Heart right ventricle (tissue), 16 donors: ENCODE results near the gene DEPP1. TPM values are rescaled to one million over a fixed set of nuclear protein-coding genes. Genes with fewer than 3 reads are reported as not detected.

Source experiments
- ATAC-seq, 8 donors: fragments of 200-7000 bp; cut with Tn5 transposase; one replicate each; pipeline ENCODE4 v1.9.1; 2020; ENCODE audit warnings: mild to moderate bottlenecking in 8 of 8, moderate library complexity in 8 of 8, moderate number of reproducible peaks in 1 of 8
- DNase-seq, 2 donors: peaks; one replicate each; pipeline ENCODE4 v3.0.0-alpha.2; 2020
- H3K27ac ChIP-seq, 10 donors: fragments of 200-600 bp; sonication (generic) in 2 of 10; one replicate each; pipeline versions ENCODE4 v1.5.0 to v1.8.0; 2020 to 2022; ENCODE audit warnings: mild to moderate bottlenecking in 3 of 10
- H3K27me3 ChIP-seq, 7 donors: fragments of 200-600 bp; one replicate each; pipeline ENCODE4 v1.8.0; 2021 to 2022; ENCODE audit warnings: mild to moderate bottlenecking in 2 of 7
- H3K36me3 ChIP-seq, 9 donors: fragments of 200-600 bp; sonication (generic) in 1 of 9; one replicate each; pipeline versions ENCODE4 v1.5.0 to v1.8.0; 2020 to 2022; ENCODE audit warnings: mild to moderate bottlenecking in 2 of 9
- H3K4me1 ChIP-seq, 9 donors: fragments of 200-600 bp; sonication (generic) in 1 of 9; one replicate each; pipeline versions ENCODE4 v1.5.0 to v1.8.0; 2020 to 2022; ENCODE audit warnings: mild to moderate bottlenecking in 4 of 9
- H3K4me3 ChIP-seq, 10 donors: fragments of 200-600 bp; sonication (generic) in 2 of 10; one replicate each; pipeline versions ENCODE4 v1.5.0 to v1.8.0; 2020 to 2022; ENCODE audit warnings: mild to moderate bottlenecking in 7 of 10, moderate library complexity in 2 of 10
- H3K9me3 ChIP-seq, 11 donors: fragments of 200-600 bp in 10 of 11; sonication (generic) in 2 of 11; one replicate each; pipeline versions ENCODE4 v1.5.0 to v1.8.0; 2013 to 2022; ENCODE audit warnings: mild to moderate bottlenecking in 2 of 11, control low read depth in 1 of 11, moderate library complexity in 1 of 11
- WGBS, 2 donors: extraction: QIAGEN DNeasy Blood & Tissue Kit; methylation state at CpG; one replicate each; pipeline ENCODE4 v1.1.7; 2013; ENCODE audit warnings: inconsistent platforms in 1 of 2; 5-methylcytosine and 5-hydroxymethylcytosine counted together
- intact Hi-C, 10 donors: fragments of 100-400 bp; cut with DNase I; formaldehyde crosslinking; loops; one replicate each; pipeline versions ENCODE4 v1.11.1 to v1.14.2; 2022
- polyA plus RNA-seq, 2 donors: library from polyadenylated mRNA; stranded (reverse); fragments of 200-250 nt; gene quantifications; one replicate each; pipeline ENCODE4 v1.2.3, GENCODE V29; 2013
- total RNA-seq, 10 donors: library from RNA; stranded (reverse); fragmentation: NEBNext Ultra II Directional in 3 of 10; extraction: Animal tissue kit (Norgen Biotek cat#: 25700) in 3 of 10; gene quantifications; one replicate each; pipeline versions ENCODE4 v1.2.1 to v1.2.4, GENCODE V29; 2021 to 2023
- TF ChIP-seq, protein P1 (sequence below), 9 donors: fragments of 200-600 bp; sonication (generic) in 2 of 9; IDR thresholded peaks; one replicate each; pipeline versions ENCODE4 v1.5.0 to v1.8.0; 2021 to 2022; ENCODE audit warnings: antibody characterized with exemption in 9 of 9, mild to moderate bottlenecking in 5 of 9, moderate library complexity in 1 of 9
- donor health status: Arrhythmogenic right ventricular cardiomyopathy.
- donor health status: ischemic (EF 13 %, LVEDD 7.1; RV severe dilation, severe dysfunction).
- donor health status: healthy with polysubstance abuse.
- donor health status: DM: no; HTN: yes; CAD: no.
- donor health status: DM: no; HTN: no; CAD: no.
- donor health status: ischemic (EF 25% LVEDD 6.9; RV normal size, moderate dysfunction).
- donor health status: ischemic (EF 25% LVEDD 5.7; RV mildly dilated, moderate dysfunction).
- donor health status: healthy.
- donor health status: DM: yes; HTN: yes; CAD: no.
- donor health status: Ischemic cardiomyopathy.
- donor health status: ischemic (EF 35%, LVEDD 5.7; RV mildly dilated, moderate dysfunction).
- donor health status: nonischemic (EF 11% LVEDD 7.7; RV severe dilation, severe dysfunction).
- donor health status: DM: yes; HTN: yes; CAD: no.
- donor health status: PGD.
- donor health status: ischemic (EF 29% LVEDD 5.4; RV normal size, mild dysfunction).
- donor health status: nonischemic (EF 23%, LVEDD 6.1; RV moderate dilation, normal function).

Gene DEPP1
- total and polyA plus RNA-seq, 12 donors, result 10.0 to 172 (median 25.1) TPM

DNA sequence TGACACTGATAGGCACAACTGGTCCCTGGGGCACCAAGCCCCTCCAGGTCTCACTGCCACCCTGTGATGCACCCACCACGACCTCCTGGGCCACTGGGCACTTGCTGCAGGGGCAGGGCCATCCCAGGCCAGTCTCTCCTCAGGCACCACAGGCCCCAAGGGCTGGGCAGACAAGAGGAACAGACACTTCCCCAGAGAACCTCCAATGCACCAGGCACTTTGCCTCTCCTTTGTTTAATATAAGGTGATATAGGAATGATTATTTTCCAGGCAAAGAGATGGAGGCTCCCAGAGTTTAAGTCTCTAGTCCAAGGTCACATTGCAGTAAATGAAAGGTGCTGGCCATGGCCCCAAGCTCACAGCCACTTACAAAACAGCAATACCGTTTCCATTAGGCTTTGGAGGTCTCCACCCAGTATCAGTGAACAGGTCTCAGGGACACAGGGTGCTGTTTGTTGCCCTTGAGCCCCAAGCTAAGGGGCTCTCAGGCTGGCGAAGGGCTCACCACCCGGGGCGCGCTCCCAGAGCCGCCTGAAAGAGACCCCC, 4.5 kb downstream of the DEPP1 start:
- no peak for DNase-seq
- H3K36me3 ChIP-seq, result peaks cover 0 to 68% (median 21%) of the 10 kb centered on the region in 9 donors
- H3K4me1 ChIP-seq, result peaks cover 35 to 87% (median 70%) of the 10 kb centered on the region in 9 donors
- TF ChIP-seq, protein P1, sequence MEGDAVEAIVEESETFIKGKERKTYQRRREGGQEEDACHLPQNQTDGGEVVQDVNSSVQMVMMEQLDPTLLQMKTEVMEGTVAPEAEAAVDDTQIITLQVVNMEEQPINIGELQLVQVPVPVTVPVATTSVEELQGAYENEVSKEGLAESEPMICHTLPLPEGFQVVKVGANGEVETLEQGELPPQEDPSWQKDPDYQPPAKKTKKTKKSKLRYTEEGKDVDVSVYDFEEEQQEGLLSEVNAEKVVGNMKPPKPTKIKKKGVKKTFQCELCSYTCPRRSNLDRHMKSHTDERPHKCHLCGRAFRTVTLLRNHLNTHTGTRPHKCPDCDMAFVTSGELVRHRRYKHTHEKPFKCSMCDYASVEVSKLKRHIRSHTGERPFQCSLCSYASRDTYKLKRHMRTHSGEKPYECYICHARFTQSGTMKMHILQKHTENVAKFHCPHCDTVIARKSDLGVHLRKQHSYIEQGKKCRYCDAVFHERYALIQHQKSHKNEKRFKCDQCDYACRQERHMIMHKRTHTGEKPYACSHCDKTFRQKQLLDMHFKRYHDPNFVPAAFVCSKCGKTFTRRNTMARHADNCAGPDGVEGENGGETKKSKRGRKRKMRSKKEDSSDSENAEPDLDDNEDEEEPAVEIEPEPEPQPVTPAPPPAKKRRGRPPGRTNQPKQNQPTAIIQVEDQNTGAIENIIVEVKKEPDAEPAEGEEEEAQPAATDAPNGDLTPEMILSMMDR (IDR thresholded peaks at IDR 0.05), result no peak
- H3K27ac ChIP-seq, result peak overlapping the region; percentile 42 to 97 (median 91)
- peak overlapping the region in 8 of 10 donors; percentile 7 to 87 (median 74) for H3K4me3 ChIP-seq
- H3K9me3 ChIP-seq, result no peaks in the 10 kb centered on the region
- 43 to 45% methylated on average over 7 of the region's 7 CpGs for WGBS, 2 donors
- intact Hi-C loops, result loop anchor here in 6 of 10 donors (1.0 to 10.0 kb wide), 6 partner anchors 13 to 99 kb away; no protein-coding TSS in a partner anchor
- no peak for ATAC-seq
- no peaks in the 10 kb centered on the region for H3K27me3 ChIP-seq

DNA sequence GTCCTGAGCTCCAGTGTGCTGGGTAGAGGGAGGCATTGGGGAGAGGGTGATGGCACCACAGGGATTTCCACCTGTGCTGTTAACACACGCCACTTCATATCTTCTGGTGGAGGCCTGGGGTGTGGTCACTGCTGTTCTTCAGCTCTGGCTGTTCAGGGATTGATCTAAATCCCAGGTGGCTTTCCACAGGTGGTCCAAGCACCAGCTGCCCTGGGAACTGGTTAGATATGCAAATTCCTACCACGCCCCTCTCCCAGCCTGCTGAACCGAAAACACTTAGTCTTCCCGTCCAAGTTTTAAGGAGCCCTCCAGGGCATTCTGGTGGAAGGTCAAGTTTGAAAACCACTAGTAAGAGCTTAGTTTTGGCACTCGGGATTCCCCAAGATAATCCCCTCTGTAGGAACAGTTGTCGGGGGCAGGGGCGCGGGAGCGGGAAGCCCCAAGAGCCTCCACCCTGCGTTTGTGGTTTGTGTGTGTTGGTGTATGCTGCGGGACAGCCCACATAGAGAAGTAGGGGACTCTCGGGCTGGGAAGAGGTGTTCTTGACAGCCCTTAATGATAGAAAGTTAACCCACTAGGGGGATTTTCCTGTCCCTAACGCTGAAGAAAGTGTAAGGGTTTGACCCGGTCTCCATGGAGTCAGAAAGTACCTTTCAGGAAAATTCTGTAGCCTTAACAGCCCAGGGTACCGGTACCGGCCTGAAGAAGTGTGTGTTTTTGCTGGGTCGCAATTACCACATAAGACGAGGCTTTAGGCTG, 5.1 kb downstream of the DEPP1 start:
- no peaks in the 10 kb centered on the region for H3K9me3 ChIP-seq
- peak overlapping the region; percentile 42 to 97 (median 91) for H3K27ac ChIP-seq
- no peaks in the 10 kb centered on the region for H3K27me3 ChIP-seq
- H3K36me3 ChIP-seq, result peaks cover 0 to 68% (median 21%) of the 10 kb centered on the region in 9 donors
- WGBS, 2 donors, result 60 to 62% methylated on average over 18 of the region's 18 CpGs
- H3K4me1 ChIP-seq, result peaks cover 33 to 87% (median 72%) of the 10 kb centered on the region in 9 donors
- intact Hi-C loops, result loop anchor here in 6 of 10 donors (1.0 to 10.0 kb wide), 6 partner anchors 13 to 99 kb away; no protein-coding TSS in a partner anchor
- ATAC-seq, result no peak
- H3K4me3 ChIP-seq, result no peak overlapping the region
- TF ChIP-seq, protein P1 (IDR thresholded peaks at IDR 0.05), result no peak
- DNase-seq, result no peak

- TF ChIP-seq, protein P1 (IDR thresholded peaks at IDR 0.05), result no peak
- intact Hi-C loops, result loop anchor here in 3 of 10 donors (5.0 to 10.0 kb wide), 3 partner anchors 36 to 98 kb away; no protein-coding TSS in a partner anchor
- H3K9me3 ChIP-seq, result no peaks in the 10 kb centered on the region
- ATAC-seq, result no peak
- peaks cover 0 to 66% (median 21%) of the 10 kb centered on the region in 9 donors for H3K36me3 ChIP-seq
- H3K4me1 ChIP-seq, result peaks cover 36 to 87% (median 73%) of the 10 kb centered on the region in 9 donors
- H3K4me3 ChIP-seq, result no peak overlapping the region
- H3K27me3 ChIP-seq, result no peaks in the 10 kb centered on the region
- peak overlapping the region; percentile 42 to 97 (median 91) for H3K27ac ChIP-seq
- DNase-seq, result no peak
- WGBS, 2 donors, result 59 to 70% methylated on average over 6 of the region's 6 CpGs
These were observed 5.7 kb downstream of the DEPP1 start for GRCh38 chr10:44972874-44973306.

DNA sequence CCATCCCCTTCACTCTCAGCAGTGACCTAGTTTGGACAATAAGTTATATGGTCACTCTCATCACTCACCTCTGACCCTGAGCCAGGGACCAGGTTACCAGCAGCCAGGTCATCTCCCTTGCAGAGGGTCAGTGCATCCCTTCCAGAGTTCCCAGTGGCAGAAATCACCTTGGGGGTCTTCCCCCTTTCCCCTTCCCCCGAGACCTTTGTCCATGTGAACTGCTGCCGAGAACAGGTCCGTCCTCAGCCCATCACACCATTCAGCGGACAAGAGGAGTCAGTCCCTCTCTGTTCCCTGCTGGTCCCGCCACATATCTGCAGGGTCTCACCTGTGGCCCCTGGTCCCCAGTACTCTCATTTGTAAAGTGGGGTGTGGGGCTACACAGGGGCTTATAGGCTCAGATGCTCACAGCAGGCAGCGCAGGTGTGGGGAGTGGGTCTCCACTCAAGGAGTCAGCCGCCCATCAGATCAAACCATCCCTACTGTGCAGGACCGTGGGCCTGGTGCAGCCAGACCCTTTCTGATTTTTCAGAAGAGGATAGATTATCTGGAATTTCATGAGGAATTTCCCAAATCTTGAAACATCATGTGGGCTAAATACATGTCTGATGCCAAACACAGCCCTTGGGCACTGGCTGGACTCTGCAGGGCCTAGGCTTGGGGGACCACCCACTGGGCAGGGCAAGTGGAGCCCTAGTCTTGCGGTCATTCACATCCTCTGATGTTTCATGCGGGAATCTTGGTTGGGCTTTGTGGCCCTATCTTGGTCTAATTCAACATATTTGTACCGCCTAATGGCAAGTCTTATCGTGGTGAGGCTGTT, 6.5 kb downstream of the DEPP1 start:
- Histone ChIP-seq H3K27me3 (no peaks in the 10 kb centered on the region), H3K4me3 (no peak overlapping the region), H3K9me3 (no peaks in the 10 kb centered on the region), H3K4me1 (peaks cover 43 to 87% (median 74%) of the 10 kb centered on the region in 9 donors), H3K36me3 (peaks cover 0 to 61% (median 17%) of the 10 kb centered on the region in 9 donors), H3K27ac (peak overlapping the region in 8 of 10 donors; percentile 88 to 97 (median 92))
- 96 to 99% methylated on average over 12 of the region's 12 CpGs for WGBS, 2 donors
- TF ChIP-seq, protein P1 (IDR thresholded peaks at IDR 0.05), result no peak
- no peak for DNase-seq
- intact Hi-C loops, result loop anchor here in 3 of 10 donors (5.0 to 10.0 kb wide), 3 partner anchors 35 to 97 kb away; no protein-coding TSS in a partner anchor
- ATAC-seq, result no peak
